PC-9 (cell line): ENCODE data around the gene STARD7.

Experiments
- EZH2 ChIP-seq: fragments of 200-600 bp; sonication (generic); IDR thresholded peaks from 2 replicates; pipeline ENCODE4 v1.8.0; 2017; ENCODE audit warnings: antibody characterized with exemption, low read depth
- TF ChIP-seq, protein P1 (sequence below): fragments of 200-600 bp; sonication (generic); conservative IDR thresholded peaks from 2 replicates; pipeline ENCODE4 v1.6.1; 2017; ENCODE audit warnings: mixed run types, antibody characterized with exemption, mild to moderate bottlenecking, moderate library complexity

- TF ChIP-seq, protein P1, sequence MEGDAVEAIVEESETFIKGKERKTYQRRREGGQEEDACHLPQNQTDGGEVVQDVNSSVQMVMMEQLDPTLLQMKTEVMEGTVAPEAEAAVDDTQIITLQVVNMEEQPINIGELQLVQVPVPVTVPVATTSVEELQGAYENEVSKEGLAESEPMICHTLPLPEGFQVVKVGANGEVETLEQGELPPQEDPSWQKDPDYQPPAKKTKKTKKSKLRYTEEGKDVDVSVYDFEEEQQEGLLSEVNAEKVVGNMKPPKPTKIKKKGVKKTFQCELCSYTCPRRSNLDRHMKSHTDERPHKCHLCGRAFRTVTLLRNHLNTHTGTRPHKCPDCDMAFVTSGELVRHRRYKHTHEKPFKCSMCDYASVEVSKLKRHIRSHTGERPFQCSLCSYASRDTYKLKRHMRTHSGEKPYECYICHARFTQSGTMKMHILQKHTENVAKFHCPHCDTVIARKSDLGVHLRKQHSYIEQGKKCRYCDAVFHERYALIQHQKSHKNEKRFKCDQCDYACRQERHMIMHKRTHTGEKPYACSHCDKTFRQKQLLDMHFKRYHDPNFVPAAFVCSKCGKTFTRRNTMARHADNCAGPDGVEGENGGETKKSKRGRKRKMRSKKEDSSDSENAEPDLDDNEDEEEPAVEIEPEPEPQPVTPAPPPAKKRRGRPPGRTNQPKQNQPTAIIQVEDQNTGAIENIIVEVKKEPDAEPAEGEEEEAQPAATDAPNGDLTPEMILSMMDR = no peak
- TF ChIP-seq EZH2 = no peak
Measured at GRCh38 chr2:96252526-96252925, 43.9 kb upstream of the STARD7 start.
